NT2/D1 (cell line): ENCODE measurements around the gene TMC8.
A peak's percentile ranks its signal among the peaks of the same experiment; 100 is the strongest.

Source experiments
- DNase-seq: peaks from one replicate; pipeline ENCODE4 v3.0.0-alpha.2; 2011; ENCODE audit warnings: low read depth, low spot score
- H3K27me3 ChIP-seq: 2 replicates; pipeline ENCODE4 v1.6.0; 2011; ENCODE audit warnings: mild to moderate bottlenecking; ENCODE audit not compliant: insufficient read length, insufficient read depth
- H3K36me3 ChIP-seq: 2 replicates; pipeline ENCODE4 v1.6.1; 2011; ENCODE audit warnings: mild to moderate bottlenecking, low read length, mixed read lengths; ENCODE audit not compliant: insufficient read depth, insufficient read length
- H3K4me1 ChIP-seq: 2 replicates; pipeline ENCODE4 v1.5.1; 2011; ENCODE audit not compliant: insufficient read depth, insufficient read length
- H3K4me3 ChIP-seq: 2 replicates; pipeline ENCODE4 v1.5.1; 2011; ENCODE audit warnings: low read depth; ENCODE audit not compliant: insufficient read length
- H3K9ac ChIP-seq: 2 replicates; pipeline ENCODE4 v1.6.0; 2011; ENCODE audit warnings: low read depth; ENCODE audit not compliant: insufficient read length
- H3K9me3 ChIP-seq: 2 replicates; pipeline ENCODE4 v1.5.1; 2011; ENCODE audit warnings: mild to moderate bottlenecking, low read length; ENCODE audit not compliant: insufficient read depth
- SUZ12 ChIP-seq: IDR thresholded peaks from 2 replicates; pipeline ENCODE4 v1.6.1; 2011; ENCODE audit not compliant: insufficient read length, insufficient read depth; ENCODE audit errors: extremely low read depth
- YY1 ChIP-seq: IDR thresholded peaks from 2 replicates; pipeline ENCODE4 v1.6.1; 2011; ENCODE audit not compliant: insufficient read length, insufficient read depth
- ZNF274 ChIP-seq: IDR thresholded peaks from 2 replicates; pipeline ENCODE4 v1.6.1; 2011; ENCODE audit warnings: mild to moderate bottlenecking, low read depth, low read length

The TMC8 gene

DNA sequence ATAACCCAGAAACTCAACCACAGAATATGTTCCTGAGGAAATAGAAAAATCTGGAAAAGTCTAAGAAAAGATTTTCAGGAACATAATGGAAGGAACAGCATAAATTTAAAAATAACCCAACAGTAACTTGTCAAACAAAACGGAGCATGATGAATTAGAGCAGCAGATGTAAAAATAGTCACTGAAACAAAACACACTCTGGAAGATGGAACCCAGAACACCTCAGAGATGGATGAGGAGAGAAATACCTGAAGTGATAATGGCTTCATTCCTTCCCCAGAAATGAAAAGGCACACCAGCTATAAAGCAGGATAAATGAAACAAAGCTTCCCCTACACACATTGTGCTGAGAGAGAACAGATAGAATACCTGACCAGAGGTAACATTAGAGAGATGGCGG, 49.9 kb downstream of the TMC8 start:
- Histone ChIP-seq H3K27me3 (no peaks in the 10 kb centered on the region), H3K9ac (no peak overlapping the region), H3K4me1 (peaks cover 10% of the 10 kb centered on the region), H3K36me3 (peaks cover 89% of the 10 kb centered on the region), H3K4me3 (no peak overlapping the region), H3K9me3 (no peaks in the 10 kb centered on the region)
- TF ChIP-seq SUZ12 (no peak), YY1 (no peak), ZNF274 (no peak)
- DNase-seq: no peak

GRCh38 chr17:78182504-78182903, 51.9 kb downstream of the TMC8 start:
- H3K4me1 ChIP-seq: peaks cover 8% of the 10 kb centered on the region
- no peak overlapping the region for H3K9ac ChIP-seq

GRCh38 chr17:78183916-78184315, 53.3 kb downstream of the TMC8 start:
- peak overlapping the region; percentile 34 for H3K9ac ChIP-seq
- peaks cover 8% of the 10 kb centered on the region for H3K4me1 ChIP-seq
- H3K27me3 ChIP-seq: no peaks in the 10 kb centered on the region
- TF ChIP-seq YY1: no peak
- no peak for TF ChIP-seq SUZ12
- TF ChIP-seq ZNF274: no peak
- H3K36me3 ChIP-seq: peaks cover 68% of the 10 kb centered on the region
- peak overlapping the region; percentile 3 for H3K4me3 ChIP-seq
- no peak for DNase-seq
- no peaks in the 10 kb centered on the region for H3K9me3 ChIP-seq

More at GRCh38 chr17:78182504-78182903, 51.9 kb downstream of the TMC8 start:
- Histone ChIP-seq H3K36me3 (peaks cover 78% of the 10 kb centered on the region), H3K4me3 (no peak overlapping the region), H3K27me3 (no peaks in the 10 kb centered on the region), H3K9me3 (no peaks in the 10 kb centered on the region)
- no peak for DNase-seq
- TF ChIP-seq YY1: no peak
- TF ChIP-seq ZNF274: no peak
- TF ChIP-seq SUZ12: no peak

GRCh38 chr17:78184351-78184750, 53.8 kb downstream of the TMC8 start:
- Histone ChIP-seq H3K4me1 (peaks cover 8% of the 10 kb centered on the region), H3K9ac (peak overlapping the region; percentile 69)
- no peak for DNase-seq

DNA sequence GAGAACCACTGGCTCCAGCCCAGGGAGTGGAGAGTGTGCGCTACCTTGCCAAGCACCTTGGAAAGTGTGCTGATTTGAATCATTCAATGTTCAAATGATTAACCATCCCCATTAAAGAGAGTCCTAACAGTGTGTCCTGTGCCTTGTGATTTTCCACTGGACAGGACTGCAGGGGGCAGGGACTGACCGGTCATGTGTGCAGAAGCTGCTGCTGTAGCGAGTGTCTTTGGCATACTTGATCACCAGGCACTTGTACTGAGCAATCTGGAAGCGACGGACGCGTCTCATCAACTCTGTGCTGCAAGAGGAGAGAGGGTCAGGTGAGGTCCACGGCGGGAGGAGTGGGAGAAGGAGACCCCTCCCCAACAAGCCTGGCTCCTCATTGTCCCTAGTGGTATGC, 54.3 kb downstream of the TMC8 start:
- TF ChIP-seq ZNF274 (no peak), SUZ12 (no peak)
- H3K9me3 ChIP-seq: no peaks in the 10 kb centered on the region
- H3K4me1 ChIP-seq: peaks cover 8% of the 10 kb centered on the region
- peaks cover 59% of the 10 kb centered on the region for H3K36me3 ChIP-seq
- peak overlapping the region; percentile 69 for H3K9ac ChIP-seq
- no peak for DNase-seq
- H3K4me3 ChIP-seq: peak overlapping the region; percentile 90
- no peaks in the 10 kb centered on the region for H3K27me3 ChIP-seq

More at GRCh38 chr17:78184351-78184750, 53.8 kb downstream of the TMC8 start:
- Histone ChIP-seq H3K9me3 (no peaks in the 10 kb centered on the region), H3K27me3 (no peaks in the 10 kb centered on the region), H3K4me3 (peak overlapping the region; percentile 3), H3K36me3 (peaks cover 64% of the 10 kb centered on the region)
- no peak for TF ChIP-seq SUZ12
- no peak for TF ChIP-seq ZNF274
- TF ChIP-seq YY1: no peak

DNA sequence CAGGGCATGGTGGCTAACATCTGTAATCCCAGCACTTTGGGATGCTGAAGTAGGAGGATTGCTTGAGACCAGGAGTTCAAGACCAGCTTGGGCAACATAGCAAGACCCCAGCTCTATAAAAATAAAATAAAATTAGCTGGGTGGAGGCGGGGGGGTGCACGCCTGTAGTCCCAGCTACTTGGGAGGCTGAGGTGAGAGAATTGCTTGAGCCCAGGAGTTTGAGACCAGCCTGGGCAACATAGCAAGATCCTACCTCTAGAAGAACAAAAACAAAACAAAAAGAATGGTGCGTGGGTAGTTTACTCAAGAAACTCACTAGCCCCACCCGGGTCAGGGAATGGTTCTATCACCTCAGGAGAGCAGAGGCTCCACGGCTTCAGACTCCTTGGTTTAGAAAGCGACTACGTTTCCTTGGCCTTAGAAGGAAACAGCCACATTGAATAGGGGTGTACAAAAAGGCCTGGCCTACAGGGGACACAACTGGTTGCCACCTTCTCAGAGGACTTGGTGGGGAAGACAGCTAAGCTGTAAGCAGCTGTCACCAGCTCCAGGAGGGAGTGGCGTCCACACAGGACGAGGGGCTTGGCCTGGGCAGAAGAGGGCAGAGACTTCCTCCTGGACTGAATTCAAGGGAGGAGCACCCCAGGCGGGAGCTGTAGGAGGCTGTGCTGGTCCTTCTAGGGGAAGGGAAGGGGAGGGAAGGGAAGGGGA, 55.6 kb downstream of the TMC8 start:
- no peak for DNase-seq
- TF ChIP-seq YY1 (no peak), SUZ12 (no peak), ZNF274 (no peak)
- Histone ChIP-seq H3K27me3 (no peaks in the 10 kb centered on the region), H3K4me1 (peaks cover 15% of the 10 kb centered on the region), H3K36me3 (peaks cover 54% of the 10 kb centered on the region), H3K9ac (peak overlapping the region; percentile 78), H3K4me3 (peak overlapping the region; percentile 90), H3K9me3 (no peaks in the 10 kb centered on the region)

DNA sequence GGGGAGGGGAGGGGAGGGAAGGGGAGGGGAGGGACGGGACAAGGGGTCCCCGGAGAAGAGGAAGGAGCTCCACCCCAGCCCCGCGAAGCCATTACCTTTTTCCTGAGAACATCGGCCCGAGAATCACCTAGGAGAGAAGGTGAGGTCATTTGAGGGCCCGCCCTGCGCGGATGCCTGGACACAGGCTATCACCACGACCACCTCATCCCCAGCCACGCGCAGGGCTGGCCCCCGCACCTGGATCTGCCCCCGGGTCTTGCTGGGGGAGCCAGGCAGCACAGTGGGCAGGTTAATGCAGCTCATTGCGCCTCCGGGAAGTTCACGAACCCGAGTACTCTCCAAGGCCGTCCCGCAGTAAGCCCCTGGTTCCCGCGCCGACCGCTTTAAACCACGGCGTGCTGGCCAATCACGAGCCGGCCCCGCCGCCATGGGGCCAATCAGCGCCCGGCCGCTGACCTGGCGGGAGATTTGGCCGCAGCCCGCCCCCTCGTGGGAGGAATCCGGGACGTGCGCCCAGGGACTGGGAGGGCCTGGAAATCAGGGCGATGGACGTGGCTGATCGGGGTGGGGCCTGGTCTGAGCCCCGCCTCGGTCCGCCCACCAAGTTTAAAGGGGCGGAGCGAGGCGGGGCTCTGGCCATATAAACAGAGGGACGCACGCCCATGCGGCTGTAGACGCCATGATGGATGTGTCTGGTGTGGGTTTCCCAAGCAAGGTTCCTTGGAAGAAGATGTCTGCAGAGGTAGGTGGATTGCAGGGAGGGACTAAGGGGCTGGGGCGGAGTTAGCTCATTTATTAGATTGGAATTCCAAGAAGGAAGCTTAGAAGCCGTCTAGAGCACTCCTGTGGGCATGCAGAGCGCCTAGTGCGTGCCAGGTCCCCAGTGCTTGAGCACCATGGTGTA, 56.4 kb downstream of the TMC8 start, which contains the start of the genes AFMID and TK1:
Gene AFMID, plus strand, starts transcription at position 671 of the 904 bp plus-strand sequence. Its CDS starts 9 bp downstream, at position 680.
Gene TK1, minus strand, starts transcription at position 361 of the 904 bp plus-strand sequence. Its CDS starts 58 bp downstream, at position 303.
- peak; percentile 92 for DNase-seq
- Histone ChIP-seq H3K36me3 (peaks cover 52% of the 10 kb centered on the region), H3K9ac (peak within 1 kb of the TSS; percentile 96)

More for the DNA sequence above, 56.4 kb downstream of the TMC8 start, which contains the start of the genes AFMID and TK1:
- Histone ChIP-seq H3K4me1 (peaks cover 16% of the 10 kb centered on the region), H3K4me3 (peak within 1 kb of the TSS; percentile 90), H3K27me3 (no peaks in the 10 kb centered on the region), H3K9me3 (no peaks in the 10 kb centered on the region)
- TF ChIP-seq SUZ12 (no peak), YY1 (peak; percentile 70)
